ENCODE results near the gene PTMS.
A peak's percentile ranks its signal among the peaks of the same experiment; 100 is the strongest.

DNA sequence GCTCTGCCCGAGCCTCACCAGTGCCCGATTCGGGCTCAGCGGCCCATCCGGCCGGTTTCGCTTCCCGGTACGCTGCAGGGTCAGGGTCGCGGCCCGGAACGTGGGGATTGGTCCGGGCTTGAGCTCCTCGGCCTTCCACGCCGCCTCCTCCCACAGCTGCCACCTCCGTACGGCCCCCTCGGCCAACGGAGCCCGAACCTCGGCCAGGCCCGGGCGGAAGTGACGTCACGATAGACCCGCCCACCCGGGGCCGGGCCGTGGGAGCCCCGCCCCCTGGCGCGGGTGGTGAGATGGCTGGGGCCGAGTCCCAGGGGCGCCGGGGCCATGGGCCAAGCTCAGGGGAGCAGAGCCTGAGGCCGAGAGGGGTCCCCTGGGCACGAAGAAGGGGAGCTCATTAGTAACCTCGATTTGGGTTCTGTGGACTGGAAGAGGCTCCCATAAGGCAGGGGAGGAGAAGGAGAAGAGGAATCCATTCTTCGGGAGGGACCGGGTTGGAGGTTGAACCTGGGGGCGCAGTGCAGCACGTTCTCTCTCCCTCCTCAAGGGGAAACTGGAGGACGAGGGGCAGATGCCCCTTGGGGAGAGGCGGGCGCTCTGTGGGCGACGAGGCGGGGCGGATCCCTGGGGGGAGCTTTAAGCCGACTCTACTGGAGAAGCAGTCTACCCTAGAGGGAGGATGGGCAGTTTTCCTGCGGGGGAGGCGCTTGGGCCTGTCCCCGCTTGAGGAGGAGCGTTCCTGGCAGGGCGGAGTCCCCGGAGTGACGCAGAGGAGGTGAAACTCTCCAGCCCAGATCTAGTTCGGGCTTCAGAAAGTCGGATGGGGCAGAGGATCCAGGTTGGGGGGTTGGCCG is 13.0 kb upstream of the PTMS start, which contains the start of gene MLF2:
- TF ChIP-seq NR2C2 (CRISPR knock-in tag; IDR thresholded peaks at IDR 0.05) (no peak; the same call in 1 of the 2 replicates), IRF1 (CRISPR knock-in tag; IDR thresholded peaks at IDR 0.05) (peak; percentile 32; the same call in 1 of the 2 replicates), CTCF (IDR thresholded peaks at IDR 0.05) (peak; percentile 89; the same call in 1 of the 2 replicates), ZBTB21 (CRISPR knock-in tag; IDR thresholded peaks at IDR 0.05; ENCODE audit: borderline replicate concordance) (peak; percentile 82; the same call in 1 of the 2 replicates)

Measured in WTC11 (cell line).